Measurements from ENCODE around the gene C16orf54. TPM values are rescaled to one million over a fixed set of nuclear protein-coding genes. Genes with fewer than 3 reads are reported as not detected.
"Not testable (repeated sequence)": the region's sequence is repeated elsewhere in the genome, so short reads cannot be mapped to it uniquely, and the experiment has no call there.

Gene C16orf54
- total and polyA plus RNA-seq, 10 of the 15 experiments (the other 5 are each of a cell fraction or from before 2014, with no cell fraction given): 2.1 to 13.3 (median 5.4) TPM

DNA sequence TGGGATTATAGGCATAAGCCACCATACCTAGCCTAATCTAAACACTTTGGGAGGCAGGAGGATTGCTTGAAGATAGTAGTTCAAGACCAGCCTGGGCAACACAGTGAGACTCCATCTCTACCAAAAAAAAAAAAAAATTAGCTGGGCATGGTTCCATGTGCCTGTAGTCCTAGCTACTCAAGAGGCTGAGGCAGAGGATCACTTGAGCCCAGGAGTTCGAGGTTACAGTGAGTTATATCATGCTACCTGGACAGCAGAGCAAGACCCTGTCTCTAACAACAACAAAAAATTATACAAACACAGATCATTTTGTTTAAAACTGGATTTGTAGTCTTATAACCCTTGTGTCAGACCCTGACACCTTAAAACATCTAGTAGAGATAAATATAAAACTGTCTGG lies 7.7 kb upstream of the C16orf54 start:
- Histone ChIP-seq H3K9ac (ENCODE audit: control insufficient read depth, insufficient read depth, low read length) (no peak overlapping the region), H3K4me3 (no peak overlapping the region), H2AFZ (ENCODE audit: control insufficient read depth, low read depth, low read length) (no peak overlapping the region; the same call in 1 of the 2 replicates), H3K79me2 (ENCODE audit: control insufficient read depth, insufficient read depth, low read length) (no peaks in the 10 kb centered on the region), H3K27ac (ENCODE audit: control insufficient read depth, insufficient read depth) (peak overlapping the region; percentile 71; the same call in 1 of the 2 replicates), H3K4me2 (ENCODE audit: control insufficient read depth, insufficient read depth) (no peak overlapping the region), H3K4me1 (ENCODE audit: control insufficient read depth, insufficient read depth, low read length) (peaks cover 17% of the 10 kb centered on the region), H3K9me3 (replicated peaks; ENCODE audit: control insufficient read depth, insufficient read depth, low read length) (no peaks in the 10 kb centered on the region; the same call in 2 of the 3 replicates), H4K20me1 (ENCODE audit: control insufficient read depth, insufficient read depth) (no peaks in the 10 kb centered on the region), H3K36me3 (ENCODE audit: control insufficient read depth in 2 of 2, insufficient read depth in 2 of 2, low read length in 1 of 2) (no peaks in the 10 kb centered on the region), H3K27me3 (replicated peaks in 1 of 2; ENCODE audit: control insufficient read depth in 2 of 2, insufficient read depth in 2 of 2, low read length in 1 of 2) (no peaks in the 10 kb centered on the region)
- in situ Hi-C loops (cut with MboI) (no loop called here), intact Hi-C loops (cut with micrococcal nuclease; ENCODE audit: unreplicated experiment) (no loop called here)
- CTCF ChIA-PET: interaction anchor here (0.7 to 1.8 kb wide), 8 partner anchors 15 to 51 kb away, joined by 3 to 9 read pairs (median 6); no protein-coding TSS in a partner anchor
- SMC1A ChIA-PET (ENCODE audit: uncharacterized antibody, unreplicated experiment): interaction anchor here (0.8 to 2.4 kb wide), 14 partner anchors 7 to 92 kb away, joined by 3 to 19 read pairs (median 4); partner anchors contain the start of gene ZG16
- POLR2A ChIA-PET: interaction anchor here (0.6 to 2.3 kb wide), 9 partner anchors 8 to 345 kb away, joined by 3 to 11 read pairs (median 6); partner anchors contain the start of genes C16orf54, KIF22 and TBX6
- WGBS (ENCODE audit: insufficient coverage, insufficient replicate concordance, low lambda C conversion rate, missing lambda C conversion rate): 94% methylated on average over 1 of the region's 1 CpG
- DNase-seq (ENCODE audit: low read depth, low spot score): no peak
- BruUV-seq (replicated peaks): no TSS peak
- TF ChIP-seq PAX8 (IDR thresholded peaks at IDR 0.05): no peak
- no peak for TF ChIP-seq ASH2L (IDR thresholded peaks at IDR 0.05; ENCODE audit: borderline replicate concordance, low read depth)
- no peak for FAIRE-seq
- RAD21 ChIA-PET (ENCODE audit: unreplicated experiment): interaction anchor here (0.9 to 2.4 kb wide), 6 partner anchors 15 to 51 kb away, joined by 3 to 17 read pairs (median 6); partner anchors contain the start of gene KIF22
- ATAC-seq: no peak

DNA sequence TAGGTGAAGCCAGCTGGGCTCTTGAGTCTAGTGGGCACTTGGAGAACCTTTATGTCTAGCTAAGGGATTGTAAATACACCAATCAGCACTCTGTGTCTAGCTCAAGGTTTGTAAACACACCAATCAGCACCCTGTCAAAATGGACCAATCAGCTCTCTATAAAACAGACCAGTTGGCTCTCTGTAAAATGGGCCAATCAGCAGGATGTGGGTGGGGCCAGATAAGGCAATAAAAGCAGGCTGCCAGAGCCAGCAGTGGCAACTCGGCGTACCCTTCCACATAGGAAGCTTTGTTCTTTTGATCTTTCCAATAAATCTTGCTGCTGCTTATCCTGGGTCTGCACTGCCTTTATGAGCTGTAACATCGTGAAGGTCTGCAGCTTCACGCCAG lies 3.0 kb upstream of the C16orf54 start:
- FAIRE-seq; DNase-seq (ENCODE audit: low read depth, low spot score); H3K4me2 ChIP-seq (ENCODE audit: control insufficient read depth, insufficient read depth); H3K79me2 ChIP-seq (ENCODE audit: control insufficient read depth, insufficient read depth, low read length); H3K27ac ChIP-seq (ENCODE audit: control insufficient read depth, insufficient read depth); RAD21 ChIA-PET (ENCODE audit: unreplicated experiment); ATAC-seq; H3K9ac ChIP-seq (ENCODE audit: control insufficient read depth, insufficient read depth, low read length); BruUV-seq (replicated peaks); H3K27me3 ChIP-seq (replicated peaks in 1 of 2; ENCODE audit: control insufficient read depth in 2 of 2, insufficient read depth in 2 of 2, low read length in 1 of 2); H2AFZ ChIP-seq (ENCODE audit: control insufficient read depth, low read depth, low read length); H3K36me3 ChIP-seq (ENCODE audit: control insufficient read depth in 2 of 2, insufficient read depth in 2 of 2, low read length in 1 of 2); in situ Hi-C loops (cut with MboI); H3K4me3 ChIP-seq; SMC1A ChIA-PET (ENCODE audit: uncharacterized antibody, unreplicated experiment); H4K20me1 ChIP-seq (ENCODE audit: control insufficient read depth, insufficient read depth); POLR2A ChIA-PET; H3K9me3 ChIP-seq (replicated peaks; ENCODE audit: control insufficient read depth, insufficient read depth, low read length): not testable (repeated sequence)
- CTCF ChIA-PET: interaction anchor here (1.1 to 2.0 kb wide), 3 partner anchors 8 to 42 kb away, joined by 3 to 6 read pairs (median 5); partner anchors contain the start of gene KIF22
- 100% methylated on average over 4 of the region's 4 CpGs for WGBS (ENCODE audit: insufficient coverage, insufficient replicate concordance, low lambda C conversion rate, missing lambda C conversion rate)
- TF ChIP-seq NFYB (IDR thresholded peaks at IDR 0.05; ENCODE audit: insufficient read depth, low read depth, low read length): peak; percentile 76
- intact Hi-C loops (cut with micrococcal nuclease; ENCODE audit: unreplicated experiment): loop anchor here (5.0 kb wide), 1 partner anchor 34 kb away; no protein-coding TSS in a partner anchor
- H3K4me1 ChIP-seq (ENCODE audit: control insufficient read depth, insufficient read depth, low read length): peaks cover 37% of the 10 kb centered on the region

Data from GM12878 (cell line).